Testis (tissue), 2 donors: ENCODE data around the gene KLRC4.

Source experiments
- CTCF ChIP-seq, 3 experiments: fragments of 450-650 bp in 2 of 3; fragments of 200-600 bp in 1 of 3; sonication (generic) in 1 of 3; IDR thresholded peaks; one replicate each; pipeline ENCODE4 v1.5.1; 2016 to 2019; ENCODE audit warnings: antibody characterized with exemption in 3 of 3, mild to moderate bottlenecking in 2 of 3, moderate library complexity in 1 of 3
- POLR2A ChIP-seq: fragments of 450-650 bp; IDR thresholded peaks from one replicate; pipeline ENCODE4 v1.6.1; 2017; ENCODE audit warnings: antibody characterized with exemption, mild to moderate bottlenecking, moderate library complexity

DNA sequence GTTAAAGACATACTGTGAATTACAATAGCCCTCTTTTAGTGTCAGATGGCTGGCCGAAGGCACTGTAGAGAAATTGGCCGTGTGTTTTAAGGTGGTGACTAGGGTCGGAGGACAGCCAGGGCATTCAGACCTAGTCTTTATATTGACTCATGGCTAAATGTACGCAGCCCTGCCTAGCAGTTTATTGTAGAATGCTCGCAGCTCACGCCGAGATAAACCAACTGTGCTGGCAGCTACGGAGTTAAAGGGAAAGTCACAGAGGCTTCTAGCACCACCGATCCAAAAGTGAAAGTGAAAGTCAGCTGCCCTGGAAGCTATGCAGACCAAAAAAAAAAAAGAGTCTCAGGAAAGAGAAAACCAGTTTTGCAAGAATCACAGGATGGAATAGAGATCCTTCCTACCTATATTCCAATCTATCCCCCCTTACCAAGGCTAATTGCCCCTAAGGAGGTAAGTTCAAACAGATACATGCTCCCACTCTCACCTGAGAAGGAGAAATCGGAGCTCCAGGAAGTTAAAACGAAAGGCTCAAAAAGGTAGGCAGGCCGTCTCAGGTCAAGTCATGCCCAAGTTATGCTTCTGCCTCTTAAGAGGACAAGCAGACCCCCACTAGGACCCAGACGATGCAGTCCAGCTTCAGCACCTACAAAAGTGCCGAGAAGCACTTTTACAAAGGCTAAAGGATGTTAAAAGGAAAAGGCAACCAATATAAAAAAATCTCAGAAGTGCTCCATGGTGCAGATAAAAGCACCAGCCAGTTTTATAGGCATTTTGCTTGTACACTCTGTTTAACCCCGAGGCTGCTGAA is 44.5 kb downstream of the KLRC4 start:
- no peak for TF ChIP-seq CTCF (IDR thresholded peaks at IDR 0.05)
- no peak for TF ChIP-seq POLR2A
